Ovary (tissue), 9 donors: ENCODE measurements around the gene CASD1. TPM values are rescaled to one million over a fixed set of nuclear protein-coding genes. Genes with fewer than 3 reads are reported as not detected.

Experiments
- DNase-seq, 5 donors: peaks; one replicate each; pipeline ENCODE4 v3.0.0-alpha.2; 2019 to 2020
- H3K27ac ChIP-seq, 2 donors: fragments of 200-600 bp; one replicate each; pipeline versions ENCODE4 v1.5.1 to v1.8.0; 2019 to 2022
- H3K27me3 ChIP-seq: fragments of 200-600 bp; one replicate; pipeline ENCODE4 v1.8.0; 2022
- H3K36me3 ChIP-seq: fragments of 200-600 bp; sonication (generic); one replicate; pipeline ENCODE4 v1.5.1; 2019
- H3K4me1 ChIP-seq: one replicate; pipeline ENCODE4 v1.8.1; 2013; ENCODE audit warnings: mild to moderate bottlenecking, moderate library complexity; ENCODE audit not compliant: insufficient read depth
- H3K4me3 ChIP-seq: fragments of 200-600 bp; sonication (generic); one replicate; pipeline ENCODE4 v1.5.1; 2017
- H3K9me3 ChIP-seq, 2 donors: fragments of 200-600 bp in 1 of 2; sonication (generic) in 1 of 2; one replicate each; pipeline versions ENCODE4 v1.5.1 to v1.8.1; 2013 to 2019; ENCODE audit warnings: mild to moderate bottlenecking in 1 of 2, moderate library complexity in 1 of 2
- CTCF ChIP-seq, 3 donors: fragments of 450-650 bp in 2 of 3; fragments of 200-600 bp in 1 of 3; IDR thresholded peaks; one replicate each; pipeline versions ENCODE4 v1.5.1 to v1.8.0; 2016 to 2022; ENCODE audit warnings: antibody characterized with exemption in 3 of 3, mild to moderate bottlenecking in 1 of 3
- EP300 ChIP-seq: sonication (generic); formaldehyde crosslinking; IDR thresholded peaks from one replicate; pipeline ENCODE4 v1.6.1; 2017; ENCODE audit warnings: antibody characterized with exemption
- POLR2A ChIP-seq: fragments of 450-650 bp; IDR thresholded peaks from one replicate; pipeline ENCODE4 v1.6.1; 2017; ENCODE audit warnings: antibody characterized with exemption, mild to moderate bottlenecking, moderate library complexity
- WGBS, 3 donors: extraction: QIAGEN DNeasy Blood & Tissue Kit in 1 of 3; methylation state at CpG; one replicate each; pipeline versions ENCODE4 v1.1.5 to v1.1.7; 2013 to 2017; 5-methylcytosine and 5-hydroxymethylcytosine counted together
- intact Hi-C, 4 donors: fragments of 100-400 bp; cut with DNase I; formaldehyde crosslinking; loops; one replicate each; pipeline versions ENCODE4 v1.11.0 to v1.15.1; 2022 to 2023
- polyA plus RNA-seq, 2 donors: library from polyadenylated mRNA; stranded (reverse); fragments of 200-250 nt in 1 of 2; fragments of 350-450 nt in 1 of 2; fragmentation: Illumina TruSeq in 1 of 2; extraction: RNeasy Lipid Tissue Mini Kit (QIAGEN cat#74804) in 1 of 2; gene quantifications; one replicate each; pipeline ENCODE4 v1.2.3, GENCODE V29; 2013 to 2014
- total RNA-seq, 7 donors: library from RNA; depleted of rRNA in 2 of 7; stranded (reverse); fragments of >200 nt in 2 of 7; fragmentation: NEBNext Ultra II Directional in 3 of 7; extraction: Animal tissue kit (Norgen Biotek cat#: 25700) in 3 of 7; gene quantifications; one replicate each; pipeline versions ENCODE4 v1.1.0 to v1.2.4, GENCODE V29; 2016 to 2023
- donor health status: DM: no; HTN: no; CAD: no; lungs with moderate emphysema.
- donor health status: DM: no; HTN: no; CAD: no.
- donor health status: Bipolar disorder and iron deficiency.
- donor health status: DM: yes; HTN: yes; CAD: no.
- donor health status: DM: no; HTN: no; CAD: no.
- donor health status: DM: yes; HTN: yes; CAD: no.

The CASD1 gene
- total and polyA plus RNA-seq, 9 donors = 16.7 to 32.1 (median 23.3) TPM

- TF ChIP-seq CTCF (IDR thresholded peaks at IDR 0.05) (no peak), EP300 (no peak), POLR2A (no peak)
- no peaks in the 10 kb centered on the region for H3K27me3 ChIP-seq
- H3K27ac ChIP-seq = no peak overlapping the region
- intact Hi-C loops = no loop called here
- WGBS, 3 donors = 94 to 98% (median 96%) methylated on average over 2 of the region's 2 CpGs
- no peaks in the 10 kb centered on the region for H3K36me3 ChIP-seq
- no peak overlapping the region for H3K4me3 ChIP-seq
- H3K4me1 ChIP-seq = no peaks in the 10 kb centered on the region
- no peak for DNase-seq
- no peaks in the 10 kb centered on the region for H3K9me3 ChIP-seq
Measured at GRCh38 chr7:94561841-94562514, 52.4 kb downstream of the CASD1 start.

- intact Hi-C loops = no loop called here
- TF ChIP-seq POLR2A (no peak), CTCF (IDR thresholded peaks at IDR 0.05) (no peak), EP300 (no peak)
- Histone ChIP-seq H3K4me3 (no peak overlapping the region), H3K27ac (no peak overlapping the region), H3K27me3 (no peaks in the 10 kb centered on the region), H3K36me3 (no peaks in the 10 kb centered on the region), H3K9me3 (no peaks in the 10 kb centered on the region), H3K4me1 (no peaks in the 10 kb centered on the region)
- WGBS, 3 donors = 74 to 87% (median 79%) methylated on average over 3 of the region's 3 CpGs
- no peak for DNase-seq
Measured at GRCh38 chr7:94562525-94562924, 52.9 kb downstream of the CASD1 start.

GRCh38 chr7:94565247-94565894, 55.8 kb downstream of the CASD1 start:
- TF ChIP-seq EP300 (no peak), CTCF (IDR thresholded peaks at IDR 0.05) (no peak), POLR2A (no peak)
- no peaks in the 10 kb centered on the region for H3K4me1 ChIP-seq
- no peaks in the 10 kb centered on the region for H3K9me3 ChIP-seq
- no peak overlapping the region for H3K4me3 ChIP-seq
- no peaks in the 10 kb centered on the region for H3K36me3 ChIP-seq
- WGBS, 3 donors = 92 to 95% (median 93%) methylated on average over 4 of the region's 4 CpGs
- no peak for DNase-seq
- no peaks in the 10 kb centered on the region for H3K27me3 ChIP-seq
- intact Hi-C loops = no loop called here
- H3K27ac ChIP-seq = no peak overlapping the region

- Histone ChIP-seq H3K4me1 (no peaks in the 10 kb centered on the region), H3K4me3 (no peak overlapping the region)
- no peak for DNase-seq
Measured at GRCh38 chr7:94567396-94567795, 57.8 kb downstream of the CASD1 start.

More at GRCh38 chr7:94567396-94567795, 57.8 kb downstream of the CASD1 start:
- intact Hi-C loops = no loop called here
- no peak for TF ChIP-seq POLR2A
- no peak for TF ChIP-seq EP300
- TF ChIP-seq CTCF (IDR thresholded peaks at IDR 0.05) = no peak
- Histone ChIP-seq H3K36me3 (no peaks in the 10 kb centered on the region), H3K27ac (no peak overlapping the region), H3K9me3 (no peaks in the 10 kb centered on the region), H3K27me3 (no peaks in the 10 kb centered on the region)
